HUES64 (cell line): ENCODE measurements around the gene KDM8.
"Not testable (repeated sequence)": the region's sequence is repeated elsewhere in the genome, so short reads cannot be mapped to it uniquely, and the experiment has no call there.

Experiments used
- H3K27ac ChIP-seq: 2 replicates; pipeline ENCODE4 v1.7.0; 2013; ENCODE audit warnings: low read depth, low read length, inconsistent platforms
- H3K27me3 ChIP-seq: 2 replicates; pipeline ENCODE4 v1.6.1; 2013; ENCODE audit warnings: mild to moderate bottlenecking, low read length; ENCODE audit not compliant: insufficient read depth
- H3K36me3 ChIP-seq: 2 replicates; pipeline ENCODE4 v1.6.1; 2013; ENCODE audit warnings: mild to moderate bottlenecking, low read length; ENCODE audit not compliant: insufficient read depth
- H3K4me1 ChIP-seq: 2 replicates; pipeline ENCODE4 v1.6.1; 2013; ENCODE audit warnings: mild to moderate bottlenecking, low read length, moderate library complexity; ENCODE audit not compliant: insufficient read depth
- H3K4me3 ChIP-seq: 2 replicates; pipeline ENCODE4 v1.5.1; 2013; ENCODE audit warnings: mild to moderate bottlenecking, low read length, moderate library complexity
- H3K9ac ChIP-seq: 2 replicates; pipeline ENCODE4 v1.6.1; 2013; ENCODE audit warnings: mild to moderate bottlenecking, low read depth, low read length
- H3K9me3 ChIP-seq: 2 replicates; pipeline ENCODE4 v1.6.1; 2013; ENCODE audit warnings: low read depth, low read length; ENCODE audit not compliant: insufficient read depth
- WGBS: fragments of 150-250, 120-280 bp; methylation state at CpG from one replicate; pipeline ENCODE4 v1.1.7; 2013; ENCODE audit warnings: missing lambda C conversion rate; 5-methylcytosine and 5-hydroxymethylcytosine counted together

The KDM8 gene

DNA sequence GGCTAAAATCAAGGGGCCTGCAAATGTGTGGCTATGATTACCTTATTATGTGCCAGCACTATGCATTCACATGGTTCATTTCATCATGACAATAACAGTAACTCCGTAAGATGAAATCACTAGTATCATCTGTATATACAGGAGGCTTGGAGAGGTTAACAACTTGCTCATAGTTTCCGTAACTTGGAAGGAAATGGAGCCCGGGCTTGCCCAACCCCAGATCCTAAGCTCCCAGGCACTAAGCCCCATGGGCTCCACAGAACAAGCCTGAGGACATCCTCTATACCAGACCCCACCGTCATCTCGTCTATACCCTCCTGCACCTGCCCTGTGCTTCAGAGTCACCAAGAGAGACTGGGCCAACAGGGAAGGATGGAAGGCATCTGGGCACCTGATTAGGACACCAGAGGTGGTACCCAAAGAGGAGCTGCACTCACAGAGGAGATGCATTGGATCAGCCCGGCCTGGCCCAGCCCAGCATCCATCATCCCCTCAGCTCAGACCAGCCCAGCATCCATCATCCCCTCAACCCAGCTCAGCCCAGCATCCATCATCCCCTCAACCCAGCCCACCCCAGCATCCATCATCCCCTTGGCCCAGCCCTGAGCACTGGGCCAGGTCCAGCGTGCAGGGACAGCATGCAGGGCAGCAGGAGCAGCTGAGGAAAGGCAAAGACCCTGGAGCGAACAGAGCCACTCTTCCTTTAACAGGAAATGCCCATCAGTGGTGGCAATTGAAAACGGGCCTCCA lies 36.8 kb downstream of the KDM8 start:
- Histone ChIP-seq H3K9me3 (no peaks in the 10 kb centered on the region), H3K27me3 (no peaks in the 10 kb centered on the region), H3K4me1 (peaks cover 14% of the 10 kb centered on the region; the same call in 1 of the 2 replicates), H3K36me3 (no peaks in the 10 kb centered on the region), H3K9ac (no peak overlapping the region), H3K4me3 (no peak overlapping the region), H3K27ac (no peak overlapping the region)
- WGBS = 88% methylated on average over 9 of the region's 9 CpGs

DNA sequence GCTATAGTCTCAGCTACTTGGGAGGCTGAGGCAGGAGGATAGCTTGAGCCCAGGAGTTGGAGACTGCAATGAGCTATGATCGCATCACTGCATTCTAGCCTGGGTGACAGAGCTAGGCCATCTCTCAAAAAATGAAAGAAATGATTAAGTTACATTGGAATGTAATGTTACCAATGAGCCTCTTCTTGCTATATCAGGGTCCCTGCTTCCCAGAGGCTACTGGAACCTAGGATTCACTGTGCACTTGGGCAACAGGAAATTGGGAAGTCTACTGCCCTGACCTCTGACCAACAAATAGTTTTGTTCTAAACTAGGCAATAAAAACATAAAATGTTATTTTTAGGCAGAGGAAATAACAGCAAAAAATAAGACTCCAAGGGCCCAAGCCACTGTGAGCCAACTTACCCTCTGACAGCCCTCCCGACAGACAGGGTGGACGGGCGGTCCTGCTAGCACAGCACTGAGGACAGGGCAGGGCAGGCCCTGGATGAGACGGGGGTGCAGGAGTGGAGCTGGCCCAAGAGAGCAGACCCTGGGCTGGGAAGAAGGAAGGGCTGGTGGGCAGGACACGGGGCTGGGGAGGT lies 37.7 kb downstream of the KDM8 start:
- Histone ChIP-seq H3K27ac (no peak overlapping the region), H3K9me3 (no peaks in the 10 kb centered on the region), H3K4me3 (no peak overlapping the region), H3K27me3 (no peaks in the 10 kb centered on the region), H3K4me1 (peaks cover 14% of the 10 kb centered on the region; the same call in 1 of the 2 replicates), H3K36me3 (no peaks in the 10 kb centered on the region), H3K9ac (no peak overlapping the region)
- WGBS = 95% methylated on average over 6 of the region's 6 CpGs

DNA sequence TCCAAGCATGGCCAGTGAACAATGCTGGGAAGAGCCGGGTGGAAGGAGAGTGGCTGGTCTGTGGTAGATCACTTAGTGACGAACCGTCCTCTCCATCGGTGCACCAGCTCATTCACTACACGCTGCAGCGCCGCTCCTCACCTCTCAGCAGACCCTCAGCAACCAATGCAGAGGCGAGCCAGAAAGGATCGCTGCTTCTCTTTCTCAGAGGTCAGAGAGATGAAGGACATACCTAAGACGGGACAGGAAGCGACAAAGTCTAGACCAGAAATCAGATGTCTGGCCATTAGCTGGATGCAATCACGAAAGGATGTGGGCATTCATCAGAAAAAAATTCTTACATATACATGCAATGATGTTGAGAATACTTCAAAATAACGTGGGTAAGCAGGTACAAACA lies 38.3 kb downstream of the KDM8 start:
- H3K4me1 ChIP-seq = peaks cover 14% of the 10 kb centered on the region; the same call in 1 of the 2 replicates
- H3K27me3 ChIP-seq = no peaks in the 10 kb centered on the region
- H3K36me3 ChIP-seq = no peaks in the 10 kb centered on the region
- H3K9me3 ChIP-seq = no peaks in the 10 kb centered on the region
- no peak overlapping the region for H3K9ac ChIP-seq
- WGBS = 86% methylated on average over 13 of the region's 13 CpGs
- no peak overlapping the region for H3K4me3 ChIP-seq
- H3K27ac ChIP-seq = no peak overlapping the region

DNA sequence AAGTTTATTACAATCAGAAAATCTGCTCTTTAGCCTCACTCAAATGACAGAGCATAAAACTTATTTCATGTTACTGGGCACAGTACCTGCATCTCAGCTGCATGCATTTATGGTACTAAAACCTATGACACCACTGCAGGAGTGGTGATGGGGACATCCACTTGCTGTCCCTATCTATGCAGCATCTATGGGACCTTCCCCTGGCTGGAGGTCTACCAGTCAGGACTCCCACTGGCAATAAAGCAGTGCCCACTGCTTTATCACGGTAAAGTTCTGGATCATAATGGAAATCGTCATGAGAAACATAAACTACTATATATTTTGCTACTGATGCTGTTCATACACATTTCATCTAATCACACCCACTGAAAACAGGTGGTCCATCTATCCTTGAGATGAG lies 39.1 kb downstream of the KDM8 start:
- no peak overlapping the region for H3K27ac ChIP-seq

DNA sequence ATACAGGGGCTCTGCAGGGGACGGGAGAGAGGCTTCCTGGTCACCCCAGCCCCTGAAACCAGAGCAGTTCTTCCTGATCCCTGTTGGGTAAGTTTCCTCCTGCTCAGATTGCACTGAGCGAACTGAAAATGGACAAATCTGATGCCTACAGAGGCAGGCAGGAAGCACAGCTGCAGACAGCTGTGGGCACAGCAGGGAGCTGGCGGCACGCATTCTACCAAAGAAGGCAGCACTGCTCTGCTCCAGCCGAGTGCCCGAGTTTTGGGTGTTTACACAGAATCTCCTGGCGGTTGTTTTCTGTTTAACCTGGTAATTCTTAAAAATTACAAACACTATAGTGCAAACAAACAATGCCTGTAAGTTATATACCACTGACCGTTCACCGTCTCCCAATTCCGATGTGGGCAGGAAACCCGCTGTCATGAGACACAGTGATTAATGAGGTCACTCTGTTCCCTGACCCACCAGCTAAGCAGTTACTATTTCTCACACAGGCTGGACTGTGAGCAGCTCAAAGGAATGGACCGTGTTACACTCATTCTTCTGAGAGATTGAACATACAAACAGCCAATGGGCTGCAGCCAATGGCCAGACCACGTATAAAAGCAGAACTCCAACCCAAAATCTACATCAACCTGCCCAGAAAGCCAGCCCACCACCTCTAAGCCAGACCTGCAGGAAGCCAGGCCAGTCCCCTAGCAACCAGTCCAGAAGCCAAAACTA lies 39.7 kb downstream of the KDM8 start:
- Histone ChIP-seq H3K9ac (no peak overlapping the region), H3K4me1 (peaks cover 10% of the 10 kb centered on the region; the same call in 1 of the 2 replicates), H3K4me3 (no peak overlapping the region; the same call in 1 of the 2 replicates)

More for the DNA sequence above, 39.1 kb downstream of the KDM8 start:
- peaks cover 10% of the 10 kb centered on the region; the same call in 1 of the 2 replicates for H3K4me1 ChIP-seq
- H3K4me3 ChIP-seq = no peak overlapping the region
- no peak overlapping the region for H3K9ac ChIP-seq
- no peaks in the 10 kb centered on the region for H3K27me3 ChIP-seq
- no peaks in the 10 kb centered on the region for H3K9me3 ChIP-seq
- 96% methylated on average over 2 of the region's 2 CpGs for WGBS
- H3K36me3 ChIP-seq = no peaks in the 10 kb centered on the region

DNA sequence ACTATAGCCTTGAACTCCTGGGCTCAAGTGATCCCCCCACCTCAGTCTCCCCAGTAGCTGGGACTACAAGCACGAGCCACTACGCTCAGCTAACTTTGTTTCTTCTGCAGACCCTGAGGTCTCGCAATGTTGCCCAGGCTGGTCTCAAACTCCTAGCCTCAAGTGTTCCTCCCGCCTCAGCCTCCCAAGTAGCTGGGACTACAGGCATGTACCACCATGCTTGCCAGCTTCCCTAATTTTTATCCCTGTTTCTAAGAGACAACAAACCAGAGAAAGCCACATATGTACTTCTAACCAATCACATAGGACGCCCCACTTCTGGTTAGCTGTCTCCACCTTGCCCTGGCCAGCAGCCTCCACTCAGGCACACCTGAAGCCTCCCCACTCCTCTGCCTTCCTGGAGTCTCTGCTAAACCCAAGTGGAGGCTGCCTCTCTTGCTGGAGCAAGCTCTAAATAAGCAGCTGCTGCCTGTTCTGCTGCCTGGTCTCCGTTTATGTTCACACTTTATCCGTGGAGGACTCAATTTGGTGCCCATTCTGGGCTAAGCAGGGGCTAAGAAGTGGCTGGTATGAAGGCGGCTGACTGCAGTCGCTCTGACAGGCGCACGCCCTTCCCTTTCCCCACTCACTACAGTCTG lies 40.5 kb downstream of the KDM8 start:
- H3K4me1 ChIP-seq = peaks cover 10% of the 10 kb centered on the region; the same call in 1 of the 2 replicates
- no peak overlapping the region for H3K4me3 ChIP-seq
- no peaks in the 10 kb centered on the region for H3K9me3 ChIP-seq
- no peaks in the 10 kb centered on the region for H3K36me3 ChIP-seq
- no peak overlapping the region for H3K27ac ChIP-seq
- no peak overlapping the region for H3K9ac ChIP-seq
- WGBS = 89% methylated on average over 11 of the region's 11 CpGs
- no peaks in the 10 kb centered on the region for H3K27me3 ChIP-seq

More for the DNA sequence above, 39.7 kb downstream of the KDM8 start:
- 63% methylated on average over 13 of the region's 13 CpGs for WGBS
- no peaks in the 10 kb centered on the region for H3K9me3 ChIP-seq
- no peaks in the 10 kb centered on the region for H3K36me3 ChIP-seq
- no peaks in the 10 kb centered on the region for H3K27me3 ChIP-seq
- no peak overlapping the region for H3K27ac ChIP-seq

DNA sequence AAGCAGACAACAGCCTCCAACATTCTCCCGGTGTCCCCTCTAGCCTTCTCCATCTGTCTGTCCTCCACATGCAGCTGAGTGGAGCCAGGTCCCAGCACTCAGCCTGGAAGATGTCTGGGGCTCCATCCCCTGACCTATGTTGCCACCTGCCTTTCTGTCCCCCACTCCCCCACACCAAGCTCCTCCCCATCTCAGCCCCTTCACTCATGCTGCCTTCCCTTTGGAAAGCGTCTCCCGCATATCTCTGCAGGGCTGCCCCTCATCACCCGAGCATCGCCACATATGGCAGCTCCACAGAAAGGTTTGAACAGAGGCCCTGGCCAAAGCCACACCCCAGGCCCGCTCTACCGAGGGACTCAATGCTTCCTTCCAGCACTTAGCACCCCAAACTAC lies 41.0 kb downstream of the KDM8 start:
- Histone ChIP-seq H3K9me3 (no peaks in the 10 kb centered on the region), H3K9ac (no peak overlapping the region), H3K4me1 (peaks cover 10% of the 10 kb centered on the region; the same call in 1 of the 2 replicates), H3K27me3 (no peaks in the 10 kb centered on the region), H3K36me3 (no peaks in the 10 kb centered on the region), H3K4me3 (no peak overlapping the region), H3K27ac (no peak overlapping the region)
- 92% methylated on average over 7 of the region's 7 CpGs for WGBS

DNA sequence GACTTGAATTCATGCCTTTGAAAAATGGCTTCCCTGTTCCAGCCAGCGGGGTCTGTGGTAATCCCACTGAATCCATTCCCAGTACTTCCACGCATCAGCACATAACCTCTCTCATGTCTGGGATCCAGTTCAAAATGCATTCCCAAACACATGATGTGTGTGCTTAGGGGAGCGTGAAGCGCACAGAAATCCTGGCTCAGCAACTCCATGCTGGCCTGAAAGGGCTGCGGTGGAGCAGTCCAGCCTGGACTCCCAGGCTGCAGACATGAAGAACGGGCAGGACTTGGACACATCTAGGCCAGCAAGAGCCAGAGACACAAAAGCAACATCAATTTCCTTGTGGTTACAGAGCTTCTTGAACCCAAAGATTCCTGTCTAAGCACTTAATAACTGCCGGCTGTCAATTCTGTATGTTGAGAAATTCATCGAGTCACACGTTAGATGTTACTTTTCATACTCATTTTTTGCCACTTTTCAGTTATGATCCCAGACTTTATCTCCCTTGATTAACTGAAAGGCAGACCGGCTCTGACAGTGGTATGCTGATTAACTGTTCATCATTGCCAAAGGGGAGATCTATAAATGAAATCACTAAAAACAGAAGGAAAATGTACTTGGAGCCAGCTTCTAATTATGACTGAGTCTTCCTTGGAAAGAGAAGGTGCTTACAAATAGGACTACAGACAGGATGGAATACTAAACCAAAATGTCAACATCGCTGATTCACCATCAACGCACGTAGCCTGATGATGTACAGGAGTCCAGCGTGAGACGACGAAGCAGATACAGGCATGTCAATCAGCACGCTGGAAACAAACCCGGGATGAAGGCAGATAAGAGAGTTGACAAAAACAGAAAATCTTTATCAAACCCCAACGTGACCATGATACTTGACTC lies 42.2 kb downstream of the KDM8 start:
- whole genome bisulfite sequencing = 93% methylated on average over 19 of the region's 19 CpGs

DNA sequence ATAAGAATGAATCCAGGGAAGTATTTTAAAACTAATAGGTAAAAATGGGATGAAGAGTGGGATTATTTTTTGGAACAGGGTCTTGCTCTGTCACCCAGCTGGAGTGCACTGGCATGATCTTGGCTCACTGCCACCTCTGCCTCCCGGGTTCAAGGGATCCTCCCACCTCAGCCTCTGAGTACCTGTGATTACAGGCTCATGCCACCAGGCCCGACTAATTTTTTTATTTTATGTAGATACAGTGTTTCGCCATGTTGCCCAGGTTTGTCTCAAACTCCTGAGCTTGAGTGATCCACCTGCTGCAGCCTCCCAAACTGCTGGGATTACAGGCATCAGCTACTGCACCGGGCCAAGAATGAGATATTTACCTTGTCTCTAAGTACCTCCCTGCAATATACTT lies 43.1 kb downstream of the KDM8 start:
- H3K27me3 ChIP-seq = no peaks in the 10 kb centered on the region
- WGBS = 98% methylated on average over 4 of the region's 4 CpGs
- no peak overlapping the region for H3K4me3 ChIP-seq
- H3K27ac ChIP-seq = no peak overlapping the region
- no peaks in the 10 kb centered on the region for H3K9me3 ChIP-seq
- no peaks in the 10 kb centered on the region for H3K36me3 ChIP-seq
- no peak overlapping the region for H3K9ac ChIP-seq
- H3K4me1 ChIP-seq = peaks cover 10% of the 10 kb centered on the region; the same call in 1 of the 2 replicates

More for the DNA sequence above, 42.2 kb downstream of the KDM8 start:
- Histone ChIP-seq H3K36me3 (no peaks in the 10 kb centered on the region), H3K9me3 (no peaks in the 10 kb centered on the region), H3K4me1 (peaks cover 10% of the 10 kb centered on the region; the same call in 1 of the 2 replicates), H3K4me3 (no peak overlapping the region), H3K27me3 (no peaks in the 10 kb centered on the region), H3K9ac (no peak overlapping the region), H3K27ac (no peak overlapping the region)

DNA sequence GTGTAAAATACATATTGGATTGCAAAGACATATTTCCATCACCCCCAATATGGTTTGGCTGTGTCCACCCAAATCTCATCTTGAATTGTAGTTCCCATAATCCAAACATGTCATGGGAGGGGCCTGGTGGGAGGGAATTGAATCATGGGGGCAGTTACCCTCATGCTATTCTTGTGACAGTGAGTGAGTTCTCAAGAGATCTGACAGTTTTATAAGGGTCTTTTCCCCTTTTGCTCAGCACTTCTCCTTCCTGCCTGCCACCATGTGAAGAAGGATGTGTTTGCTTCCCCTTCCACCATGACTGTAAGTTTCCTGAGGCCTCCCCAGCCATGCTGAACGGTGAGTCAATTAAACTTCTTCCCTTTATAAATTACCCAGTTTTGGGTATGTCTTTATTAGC lies 43.8 kb downstream of the KDM8 start:
- H3K27me3 ChIP-seq, H3K9me3 ChIP-seq, H3K36me3 ChIP-seq, H3K27ac ChIP-seq, H3K4me3 ChIP-seq, H3K9ac ChIP-seq: not testable (repeated sequence)
- 94% methylated on average over 1 of the region's 1 CpG for WGBS
- peaks cover 10% of the 10 kb centered on the region; the same call in 1 of the 2 replicates for H3K4me1 ChIP-seq
